Measurements from ENCODE around the gene ZNF219. TPM values are rescaled to one million over a fixed set of nuclear protein-coding genes. Genes with fewer than 3 reads are reported as not detected.

ZNF219 gene
- 51.1 TPM for total RNA-seq
- long read RNA-seq, transcript ZNF219-201 (5 exons, 3,071 nt) = major isoform, 11 of 288 reads
- long read RNA-seq, partial matches to known transcripts = 260 of 288 reads
- long read RNA-seq, other reads (novel, unspliced or antisense) = 16 of 288 reads

DNA sequence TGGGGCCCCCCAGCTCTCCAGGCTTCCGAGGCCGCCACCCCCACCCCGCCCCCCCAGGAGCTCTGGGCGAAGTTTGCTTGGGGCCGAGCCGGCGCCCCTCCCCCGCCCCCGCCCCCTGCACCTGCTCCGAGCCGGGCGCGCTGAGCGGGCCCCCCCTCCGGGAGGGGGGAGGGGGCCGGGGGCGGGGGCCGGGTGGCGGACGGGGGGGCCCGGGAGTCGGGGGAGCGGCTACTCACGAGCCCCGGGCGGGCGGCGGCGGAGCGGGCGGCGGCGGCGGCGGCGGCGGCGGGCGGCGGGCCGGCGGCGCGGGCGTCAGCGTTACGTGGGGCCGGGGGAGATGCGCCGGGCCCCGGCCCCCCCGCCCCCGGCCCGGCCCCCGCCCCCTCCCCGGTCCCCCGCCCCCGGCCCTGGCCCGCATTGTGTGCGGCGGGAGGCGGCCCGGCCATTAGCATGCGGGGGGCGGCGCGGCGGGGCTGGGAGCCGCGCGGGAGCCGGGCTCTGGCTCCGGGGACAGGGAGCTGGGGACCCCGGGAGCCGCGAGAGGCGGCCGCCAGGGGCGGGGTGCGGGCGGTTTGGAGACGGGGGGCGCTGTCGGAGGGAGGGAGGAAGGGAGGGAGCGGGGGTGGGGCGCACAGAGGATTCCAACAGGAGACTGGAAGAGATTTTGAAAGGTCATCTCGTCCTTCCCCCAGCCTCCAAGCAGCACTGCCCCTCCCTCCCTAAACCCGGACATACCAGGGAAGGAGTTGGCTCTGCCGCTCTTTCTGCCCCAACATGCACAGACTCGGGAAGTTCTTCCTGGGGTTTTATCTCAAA, at the start of gene ZNF219:
ZNF219 (minus strand) TSS at position 580 of the 816 bp plus-strand sequence. CDS start 5,064 bp downstream, outside the sequence.
- no peak for DNase-seq (ENCODE audit: low spot score)
- intact Hi-C loops (cut with DNase I) = no loop called here

- no peak for DNase-seq (ENCODE audit: low spot score)
- intact Hi-C loops (cut with DNase I) = no loop called here
Measured at GRCh38 chr14:21145437-21145836, 47.0 kb upstream of the ZNF219 start.

DNA sequence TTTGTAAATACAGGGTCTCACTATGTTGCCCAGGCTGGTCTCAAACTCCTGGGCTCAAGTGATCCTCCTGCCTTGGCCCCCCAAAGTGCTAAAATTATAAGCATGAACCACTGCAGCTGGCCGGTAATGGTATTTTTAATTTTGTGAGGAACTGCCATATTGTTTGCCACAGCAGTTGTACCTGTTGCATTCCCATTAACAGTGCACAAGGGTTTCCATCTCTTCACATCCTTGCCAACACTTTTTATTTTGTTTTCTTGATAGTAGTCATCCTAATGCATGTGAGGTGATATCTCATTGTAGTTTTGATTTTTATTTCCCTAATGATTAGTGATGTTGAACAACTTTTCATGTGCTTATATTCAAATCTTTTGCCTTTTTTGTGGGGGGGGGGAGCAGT, 43.9 kb upstream of the ZNF219 start:
- intact Hi-C loops (cut with DNase I) = no loop called here
- no peak for DNase-seq (ENCODE audit: low spot score)

GRCh38 chr14:21136024-21136423, 37.6 kb upstream of the ZNF219 start:
- intact Hi-C loops (cut with DNase I) = no loop called here
- no peak for DNase-seq (ENCODE audit: low spot score)

DNA sequence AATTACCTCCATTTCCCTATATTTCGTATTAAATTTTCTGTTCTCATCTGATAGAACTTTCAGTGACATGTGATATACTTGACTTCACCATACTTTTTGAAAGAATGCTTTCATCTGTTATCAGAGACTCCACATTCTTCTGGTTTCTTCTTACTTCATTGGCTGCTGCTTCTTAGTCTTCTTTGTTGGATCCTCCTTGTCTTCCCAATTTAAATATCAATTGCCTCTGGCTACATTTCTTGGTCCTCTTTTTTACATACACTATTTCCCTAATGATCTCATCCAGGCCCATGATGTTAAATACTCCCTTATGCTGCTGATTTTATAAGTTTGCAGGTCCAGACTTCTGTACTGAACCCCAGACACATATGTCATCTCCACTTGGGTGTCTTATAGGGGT, 35.4 kb upstream of the ZNF219 start:
- intact Hi-C loops (cut with DNase I) = no loop called here
- no peak for DNase-seq (ENCODE audit: low spot score)

DNA sequence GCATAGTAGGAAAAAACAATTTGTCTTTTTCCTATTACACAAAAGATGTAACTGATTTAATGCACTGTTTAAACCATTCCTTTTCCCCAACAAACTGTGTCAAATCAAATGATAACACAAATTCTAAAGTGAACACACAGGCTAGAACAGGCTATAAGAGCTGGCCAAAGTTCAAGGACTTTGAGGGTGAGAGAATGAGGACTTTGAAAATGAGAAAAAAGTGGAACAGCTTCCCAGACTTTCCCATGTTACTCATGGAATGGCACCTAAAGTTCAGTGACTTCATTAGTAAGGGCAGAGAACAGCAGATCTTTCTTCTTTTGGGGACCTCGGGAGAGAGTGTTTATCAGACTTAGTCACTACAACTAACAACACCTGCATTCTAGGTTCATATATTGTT, 25.0 kb upstream of the ZNF219 start:
- no peak for DNase-seq (ENCODE audit: low spot score)
- intact Hi-C loops (cut with DNase I) = no loop called here

GRCh38 chr14:21121122-21121521, 22.7 kb upstream of the ZNF219 start:
- no peak for DNase-seq (ENCODE audit: low spot score)
- intact Hi-C loops (cut with DNase I) = no loop called here

DNA sequence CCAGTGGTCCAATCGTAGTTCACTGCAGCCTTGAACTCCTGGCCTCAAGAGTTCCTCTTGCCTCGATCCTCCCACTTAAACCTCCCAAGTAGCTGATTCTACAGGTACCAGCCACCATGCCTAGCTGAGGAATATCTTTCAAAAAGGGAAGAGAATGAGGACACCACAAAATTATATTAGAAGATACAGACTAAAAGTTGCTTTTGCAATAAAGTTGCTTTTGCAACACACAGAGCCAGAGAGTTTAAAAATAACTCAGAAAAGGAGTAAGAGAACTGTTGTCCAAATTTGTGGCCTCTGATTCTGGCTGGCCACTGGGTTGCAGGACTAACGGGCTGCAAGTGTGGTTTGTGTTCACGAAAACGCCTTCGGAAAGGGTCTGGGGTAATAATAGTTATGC, 22.2 kb upstream of the ZNF219 start:
- DNase-seq (ENCODE audit: low spot score) = no peak
- intact Hi-C loops (cut with DNase I) = no loop called here

GRCh38 chr14:21118933-21119332, 20.5 kb upstream of the ZNF219 start:
- intact Hi-C loops (cut with DNase I) = no loop called here
- DNase-seq (ENCODE audit: low spot score) = no peak

DNA sequence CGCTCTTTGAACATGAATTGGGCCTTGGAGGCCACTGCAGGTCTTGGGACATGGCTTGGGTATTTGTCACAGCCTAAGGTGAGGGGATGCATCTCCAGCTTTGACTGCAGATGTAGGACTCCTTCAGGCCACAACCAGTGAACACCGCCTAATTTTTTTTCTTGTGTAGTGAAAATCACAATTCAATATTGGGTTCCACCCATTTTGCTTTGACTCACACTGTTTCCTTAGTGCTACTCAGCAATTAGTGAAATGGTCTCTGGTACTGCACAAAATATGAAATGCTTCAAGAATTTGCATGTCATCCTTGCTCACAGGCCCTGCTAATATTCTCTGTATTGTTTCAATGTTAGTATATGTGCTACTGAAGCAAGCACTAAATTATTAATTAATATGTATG, 14.9 kb upstream of the ZNF219 start:
- no peak for DNase-seq (ENCODE audit: low spot score)
- intact Hi-C loops (cut with DNase I) = no loop called here

DNA sequence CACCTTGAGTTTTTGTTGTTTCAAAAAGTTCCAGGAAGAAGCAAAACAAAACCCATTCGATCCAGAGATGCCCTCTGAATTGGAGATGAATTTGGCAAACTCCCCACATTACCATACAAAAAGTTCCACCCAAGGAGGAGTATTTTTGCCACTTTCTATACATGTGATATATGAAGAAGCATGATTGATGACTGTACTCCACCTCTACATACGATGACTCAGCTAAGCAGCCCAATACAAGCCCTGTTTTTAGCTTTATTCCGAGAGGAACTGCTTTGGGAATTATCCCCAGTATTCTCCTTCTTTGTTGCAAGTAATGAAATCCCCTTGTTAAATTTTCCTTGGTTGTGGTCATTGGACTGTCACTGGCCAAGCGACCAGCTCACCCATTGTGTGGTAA, 13.8 kb upstream of the ZNF219 start:
- intact Hi-C loops (cut with DNase I) = no loop called here
- no peak for DNase-seq (ENCODE audit: low spot score)

- intact Hi-C loops (cut with DNase I) = loop anchor here (5.0 kb wide), 1 partner anchor 252 kb away; no protein-coding TSS in a partner anchor
Measured at GRCh38 chr14:21109377-21110138, 11.1 kb upstream of the ZNF219 start.

GRCh38 chr14:21108791-21109190, 10.3 kb upstream of the ZNF219 start:
- intact Hi-C loops (cut with DNase I) = loop anchor here (5.0 kb wide), 1 partner anchor 251 kb away; no protein-coding TSS in a partner anchor
- DNase-seq (ENCODE audit: low spot score) = no peak

More at GRCh38 chr14:21109377-21110138, 11.1 kb upstream of the ZNF219 start:
- DNase-seq (ENCODE audit: low spot score) = no peak

DNA sequence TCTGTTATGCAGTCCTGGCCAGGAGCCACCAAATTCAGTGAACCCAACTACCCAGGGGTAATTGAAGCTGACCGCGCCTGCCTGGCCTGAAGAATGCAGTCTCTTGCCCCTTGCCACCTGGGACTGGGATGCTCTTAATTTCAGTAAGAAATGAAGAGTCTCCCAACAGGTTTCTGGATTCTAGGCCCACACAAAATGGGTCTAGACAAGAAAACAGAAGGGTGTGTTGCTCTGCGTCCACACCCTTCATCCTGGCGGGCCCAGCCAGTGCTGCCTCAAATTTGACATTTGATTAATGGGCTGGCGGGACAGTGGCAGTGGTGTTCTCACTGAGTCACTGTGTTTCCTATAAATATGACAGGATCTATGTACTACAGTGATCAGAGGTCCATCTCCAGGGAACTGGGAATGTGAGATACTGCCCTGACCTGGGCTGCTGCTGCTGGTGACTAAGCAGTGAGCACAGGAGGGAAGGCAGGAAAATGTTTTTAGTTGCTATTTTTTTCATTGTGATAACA, 8.9 kb upstream of the ZNF219 start:
- no peak for DNase-seq (ENCODE audit: low spot score)
- intact Hi-C loops (cut with DNase I) = loop anchor here (2.0 to 5.0 kb wide), 2 partner anchors 15 to 250 kb away; no protein-coding TSS in a partner anchor

DNA sequence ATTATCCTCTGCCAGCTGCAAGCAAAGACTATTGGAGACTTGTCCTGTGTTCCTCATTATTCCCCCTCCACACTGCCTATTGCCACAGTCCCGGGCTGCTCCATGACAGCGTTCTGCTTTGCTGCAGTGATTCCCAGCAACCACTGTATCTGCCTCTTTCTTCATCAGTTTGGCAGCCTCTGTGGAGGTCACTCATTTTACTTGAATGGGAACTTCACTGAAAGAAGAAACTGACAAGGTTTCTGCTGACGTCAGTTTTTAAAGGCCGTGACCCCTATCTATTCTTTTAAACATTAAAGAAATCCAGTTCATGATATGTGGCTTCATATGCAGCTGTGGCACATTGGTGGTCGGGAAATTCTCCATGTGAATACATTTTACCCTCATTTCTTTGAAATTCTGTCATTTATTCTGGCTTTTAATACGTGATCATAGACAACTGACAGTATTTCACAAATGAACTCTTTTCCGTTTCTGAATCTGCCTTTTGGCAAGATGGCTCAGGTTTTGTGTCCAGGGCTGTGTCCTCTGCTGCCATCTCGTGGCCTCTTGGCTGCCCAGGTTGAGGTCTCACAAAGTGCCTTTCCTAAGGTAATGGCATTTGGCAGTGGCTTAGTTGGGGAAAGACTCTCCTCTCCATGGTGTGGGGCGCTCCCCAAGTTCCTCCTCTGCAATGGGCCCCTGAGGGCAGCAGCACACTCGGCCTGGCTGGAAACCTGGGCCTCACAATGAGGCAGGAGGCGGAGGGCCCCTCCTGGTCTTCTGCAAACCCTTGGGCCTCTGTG, 8.2 kb upstream of the ZNF219 start:
- intact Hi-C loops (cut with DNase I) = loop anchor here (2.0 to 5.0 kb wide), 2 partner anchors 14 to 249 kb away; no protein-coding TSS in a partner anchor
- peak; percentile 85 for DNase-seq (ENCODE audit: low spot score)

DNA sequence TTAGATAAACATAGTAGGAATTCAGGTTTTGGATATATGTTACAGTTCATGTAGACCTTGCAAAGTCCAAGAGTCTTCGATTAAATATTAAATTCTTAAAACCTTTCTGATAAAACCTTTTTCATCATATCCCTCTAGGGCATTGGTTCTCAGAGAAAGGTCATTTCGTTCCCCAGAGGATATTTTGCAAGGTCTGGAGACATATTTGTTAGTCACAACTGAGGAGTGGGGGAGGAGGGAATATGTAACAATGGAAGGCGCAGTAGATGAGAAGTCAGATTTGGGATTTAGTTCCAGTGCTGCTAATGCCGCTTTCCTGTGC, 7.7 kb upstream of the ZNF219 start:
- DNase-seq (ENCODE audit: low spot score) = no peak
- intact Hi-C loops (cut with DNase I) = loop anchor here (2.0 to 5.0 kb wide), 2 partner anchors 13 to 249 kb away; no protein-coding TSS in a partner anchor

DNA sequence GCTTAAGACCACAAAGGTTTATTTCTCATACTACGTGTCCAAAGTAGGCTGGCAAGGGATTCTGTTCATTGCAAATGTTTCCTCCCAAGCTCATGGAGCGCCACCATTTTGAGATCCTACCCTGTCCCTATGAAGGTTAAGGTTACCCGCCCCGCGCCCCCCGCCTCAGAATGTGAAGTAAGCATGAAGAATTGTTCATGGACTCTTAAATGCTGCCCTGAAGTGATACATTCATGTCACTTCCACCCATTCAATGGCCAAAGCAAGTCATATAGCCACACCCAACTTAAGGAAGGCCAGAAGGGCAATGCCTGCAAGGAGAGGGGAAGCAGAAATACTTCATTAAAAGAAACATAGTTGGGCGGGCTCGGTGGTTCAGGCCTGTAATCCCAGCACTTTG, 6.6 kb upstream of the ZNF219 start:
- DNase-seq (ENCODE audit: low spot score) = no peak
- intact Hi-C loops (cut with DNase I) = loop anchor here (5.0 kb wide), 1 partner anchor 248 kb away; no protein-coding TSS in a partner anchor

DNA sequence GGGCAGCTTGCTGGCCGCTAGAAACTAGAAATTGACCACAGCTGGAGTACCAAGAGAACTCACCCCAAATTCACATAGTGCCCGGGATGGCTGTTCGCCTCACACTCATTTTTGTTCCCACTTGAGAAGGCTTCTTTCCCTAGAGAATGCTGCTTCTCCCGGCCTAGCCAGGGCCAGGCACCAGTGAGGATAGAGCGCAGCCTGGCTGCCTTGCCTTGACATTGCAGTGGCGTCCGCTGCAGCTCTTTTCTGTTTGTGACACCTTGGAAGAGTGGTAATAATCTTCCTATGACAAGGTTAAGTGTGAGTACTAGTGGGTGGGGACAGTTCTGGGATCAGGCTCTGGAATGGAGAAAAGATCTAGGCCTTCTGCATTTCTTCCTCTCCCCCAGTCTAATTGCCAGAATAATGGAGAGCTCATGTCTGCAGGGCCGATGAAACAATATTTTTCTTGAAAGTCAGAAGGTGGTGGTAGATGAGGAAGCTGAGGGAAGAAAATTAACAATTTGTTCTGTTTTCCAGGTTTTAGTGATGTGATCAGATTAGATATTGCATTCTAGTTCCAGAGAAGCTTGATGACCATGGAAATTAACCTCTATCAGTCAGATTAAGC, 6.1 kb upstream of the ZNF219 start:
- peak; percentile 87 for DNase-seq (ENCODE audit: low spot score)
- intact Hi-C loops (cut with DNase I) = loop anchor here (1.0 to 5.0 kb wide), 3 partner anchors 35 to 422 kb away; partner anchors contain the start of gene RNASE4

Measured in cardiac septum (tissue), 1 donor.